HepG2 (cell line): ENCODE measurements around the gene CDC42SE1. TPM values are rescaled to one million over a fixed set of nuclear protein-coding genes. Genes with fewer than 3 reads are reported as not detected.

ENCODE experiments used
- ATAC-seq: fragments of 200-7000 bp; cut with Tn5 transposase; 3 replicates; pipeline ENCODE4 v1.9.1; 2020; ENCODE audit warnings: mild to moderate bottlenecking, moderate library complexity
- BruUV-seq: library from RNA; stranded (reverse); fragments of 400-500 nt; replicated peaks from 2 replicates; lab custom pipeline; 2021; lab: Mats Ljungman, UMichigan
- CTCF ChIA-PET: fragments of 300-600 bp; formaldehyde crosslinking; extraction: SDS; loops from one replicate; lab custom pipeline; 2021; ENCODE audit warnings: low total read pairs, inconsistent platforms, low intra/inter-chr PET ratio; lab: Yijun Ruan, JAX
- POLR2A ChIA-PET: fragments of 350-600 bp; sonication (Branson Sonifier 250); formaldehyde crosslinking; loops from one replicate; lab custom pipeline; 2020; ENCODE audit warnings: antibody characterized with exemption, inconsistent platforms; lab: Yijun Ruan, JAX
- DNase-seq: peaks from one replicate; pipeline ENCODE4 v3.0.0-alpha.2; 2015; ENCODE audit warnings: low spot score
- FAIRE-seq: peaks from 3 replicates; lab custom pipeline; 2011; peaks lifted over from hg19 to GRCh38; lab: Jason Lieb, UNC
- H2AFZ ChIP-seq: one replicate; pipeline ENCODE4 v1.6.1; 2011; ENCODE audit warnings: low read length, inconsistent platforms
- H3K27ac ChIP-seq: fragments of 300-600 bp; 3 replicates; pipeline ENCODE4 v1.8.0; 2011; ENCODE audit warnings: mixed run types, mild to moderate bottlenecking, mixed read lengths, low read length, inconsistent platforms; ENCODE audit not compliant: insufficient read depth; ENCODE audit errors: extremely low read length
- H3K27me3 ChIP-seq, 2 experiments: fragments of 200-600 bp in 1 of 2; 2 replicates in 1 of 2; 3 replicates in 1 of 2; pipeline versions ENCODE4 v1.6.0 to v1.8.0; 2011; ENCODE audit warnings: low read length in 2 of 2, mild to moderate bottlenecking in 2 of 2, moderate library complexity in 2 of 2, inconsistent platforms in 1 of 2; ENCODE audit not compliant: insufficient read depth in 2 of 2, control insufficient read depth in 1 of 2
- H3K36me3 ChIP-seq, 2 experiments: fragments of 200-600 bp in 1 of 2; replicated peaks in 1 of 2; 2 replicates in 1 of 2; 3 replicates in 1 of 2; pipeline versions ENCODE4 v1.5.1 to v1.8.0; 2011; ENCODE audit warnings: low read length in 2 of 2, inconsistent platforms in 1 of 2; ENCODE audit not compliant: insufficient read depth in 2 of 2, control insufficient read depth in 1 of 2
- H3K4me1 ChIP-seq: 2 replicates; pipeline ENCODE4 v1.5.1; 2012; ENCODE audit warnings: low read length, inconsistent platforms; ENCODE audit not compliant: insufficient read depth
- H3K4me2 ChIP-seq: 2 replicates; pipeline ENCODE4 v1.6.0; 2011; ENCODE audit warnings: low read depth, low read length, inconsistent platforms
- H3K4me3 ChIP-seq, 3 experiments: fragments of 200-600 bp in 1 of 3; sonication (generic), shearing (Covaris generic) in 1 of 3; replicated peaks in 1 of 3; 2 replicates each; pipeline ENCODE4 v1.5.1; 2011 to 2016; ENCODE audit warnings: low read length in 3 of 3, inconsistent platforms in 2 of 3, low read depth in 2 of 3, mild to moderate bottlenecking in 2 of 3, control low read depth in 1 of 3, mixed read lengths in 1 of 3; ENCODE audit not compliant: insufficient read depth in 1 of 3
- H3K79me2 ChIP-seq: one replicate; pipeline ENCODE4 v1.6.1; 2011; ENCODE audit warnings: low read length, inconsistent platforms; ENCODE audit not compliant: insufficient read depth
- H3K9ac ChIP-seq: 2 replicates; pipeline ENCODE4 v1.6.0; 2011; ENCODE audit warnings: mild to moderate bottlenecking, low read depth, low read length, inconsistent platforms; ENCODE audit not compliant: insufficient read depth
- H3K9me3 ChIP-seq: 2 replicates; pipeline ENCODE4 v1.5.1; 2012; ENCODE audit warnings: mild to moderate bottlenecking, low read length
- H4K20me1 ChIP-seq: 2 replicates; pipeline ENCODE4 v1.6.0; 2011; ENCODE audit warnings: inconsistent platforms, mild to moderate bottlenecking, low read length, moderate library complexity; ENCODE audit not compliant: insufficient read depth
- ADNP ChIP-seq: sonication (generic); formaldehyde crosslinking; IDR thresholded peaks from 2 replicates; pipeline ENCODE4 v1.4.0; 2020; ENCODE audit warnings: missing genetic modification reagents
- CREM ChIP-seq, 2 experiments: sonication (generic) in 1 of 2; formaldehyde crosslinking in 1 of 2; IDR thresholded peaks; 2 replicates each; pipeline versions ENCODE4 v1.4.0 to v1.6.1; 2016 to 2020; ENCODE audit warnings: antibody characterized with exemption in 1 of 2, mild to moderate bottlenecking in 1 of 2, missing genetic modification reagents in 1 of 2
- HNF4A ChIP-seq: sonication (generic); formaldehyde crosslinking; IDR thresholded peaks from 2 replicates; pipeline ENCODE4 v1.4.0; 2020; ENCODE audit warnings: missing genetic modification reagents
- POLR2AphosphoS2 ChIP-seq: IDR thresholded peaks from 2 replicates; pipeline ENCODE4 v1.6.1; 2011; ENCODE audit warnings: low read depth, low read length, improper control_type of control experiment
- ZNF768 ChIP-seq: sonication (generic); formaldehyde crosslinking; IDR thresholded peaks from 2 replicates; pipeline ENCODE4 v1.4.0; 2020; ENCODE audit warnings: missing genetic modification reagents
- ZNF788 ChIP-seq: sonication (generic); formaldehyde crosslinking; IDR thresholded peaks from 2 replicates; pipeline ENCODE4 v1.5.0; 2020; ENCODE audit warnings: mild to moderate bottlenecking, missing genetic modification reagents, borderline replicate concordance
- ZSCAN31 ChIP-seq: sonication (generic); formaldehyde crosslinking; IDR thresholded peaks from 2 replicates; pipeline ENCODE4 v1.5.0; 2020; ENCODE audit warnings: low read depth, mild to moderate bottlenecking, missing genetic modification reagents
- in situ Hi-C: cut with HindIII; loops from 2 replicates; pipeline ENCODE4 v1.10.0; 2017; ENCODE audit warnings: low pct_unique_long_range_greater_than_20kb; ENCODE audit not compliant: extremely low pct_ligation_motif_present
- intact Hi-C: fragments of 100-400 bp; cut with micrococcal nuclease; formaldehyde crosslinking; loops from one replicate; pipeline ENCODE4 v1.10.0; 2022; ENCODE audit not compliant: unreplicated experiment
- polyA plus RNA-seq, 8 experiments: library from polyadenylated mRNA; depleted of rRNA in 3 of 8; stranded (reverse) in 7 of 8; unstranded in 1 of 8; fragments of >200 nt; fragmentation: Illumina TruSeq in 4 of 8; extraction: Trizol in 4 of 8; gene quantifications; 2 replicates each; pipeline versions ENCODE4 v1.2.1 to v1.2.3, GENCODE V29; 2011 to 2016; ENCODE audit warnings: low read depth in 4 of 8, missing spikeins in 1 of 8, mixed read lengths in 1 of 8; ENCODE audit not compliant: insufficient read depth in 1 of 8
- total RNA-seq, 5 experiments: library from RNA; depleted of rRNA; stranded (reverse); fragments of >200 nt; fragmentation: Illumina TruSeq; extraction: Trizol; gene quantifications; 2 replicates each; pipeline ENCODE4 v1.2.3, GENCODE V29; 2016; ENCODE audit warnings: low read depth in 1 of 5
- TF ChIP-seq, protein P1 (sequence below): sonication (generic); formaldehyde crosslinking; IDR thresholded peaks from 2 replicates; pipeline ENCODE4 v1.9.0; 2021; ENCODE audit warnings: missing genetic modification reagents, mild to moderate bottlenecking, borderline replicate concordance
- TF ChIP-seq, protein P2 (sequence below): sonication (generic); formaldehyde crosslinking; conservative IDR thresholded peaks from 2 replicates; pipeline ENCODE4 v1.4.0; 2020; ENCODE audit warnings: missing genetic modification reagents
- TF ChIP-seq, protein P3 (sequence below), 2 experiments: IDR thresholded peaks; 2 replicates each; pipeline ENCODE4 v1.6.1; 2011 to 2012; ENCODE audit warnings: low read length in 2 of 2, borderline replicate concordance in 1 of 2, low read depth in 1 of 2, mild to moderate bottlenecking in 1 of 2, moderate library complexity in 1 of 2
- TF ChIP-seq, protein P4 (sequence below): IDR thresholded peaks from 2 replicates; pipeline ENCODE4 v1.6.1; 2012; ENCODE audit warnings: low read depth, low read length, improper control_type of control experiment
- TF ChIP-seq, protein P5 (sequence below): sonication (generic); formaldehyde crosslinking; IDR thresholded peaks from 2 replicates; pipeline ENCODE4 v1.5.0; 2020; ENCODE audit warnings: missing genetic modification reagents

The CDC42SE1 gene
- total and polyA plus RNA-seq, 2 of the 13 experiments (the other 11 are each of a cell fraction or from before 2014, with no cell fraction given) = 17.6 to 17.9 TPM

DNA sequence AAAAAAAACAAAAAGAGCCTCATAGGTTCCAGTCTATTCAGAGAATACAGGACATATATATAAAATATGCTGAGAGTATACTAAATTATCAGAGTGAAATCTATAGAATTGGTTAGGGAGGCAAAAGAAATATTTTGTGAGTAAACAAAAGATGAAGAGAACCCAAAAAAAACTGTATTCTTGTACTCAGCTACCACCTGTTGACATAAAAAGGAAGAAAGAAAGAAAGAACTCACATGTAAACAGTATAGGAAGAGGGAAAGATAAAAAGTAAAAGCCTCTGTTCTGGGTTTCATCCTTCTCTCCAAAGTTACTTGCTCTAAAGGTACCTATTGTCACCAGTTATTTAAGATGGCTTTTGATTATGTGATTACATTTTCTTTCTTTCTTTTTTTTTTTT is 33.0 kb downstream of the CDC42SE1 start:
- intact Hi-C loops = no loop called here

More for the DNA sequence above, 33.0 kb downstream of the CDC42SE1 start:
- no peak overlapping the region for H3K4me2 ChIP-seq
- POLR2A ChIA-PET = no interaction called here
- FAIRE-seq = no peak
- no peak overlapping the region for H3K9ac ChIP-seq
- H3K27me3 ChIP-seq = no peaks in the 10 kb centered on the region
- H3K4me3 ChIP-seq = no peak overlapping the region
- TF ChIP-seq, protein P1, sequence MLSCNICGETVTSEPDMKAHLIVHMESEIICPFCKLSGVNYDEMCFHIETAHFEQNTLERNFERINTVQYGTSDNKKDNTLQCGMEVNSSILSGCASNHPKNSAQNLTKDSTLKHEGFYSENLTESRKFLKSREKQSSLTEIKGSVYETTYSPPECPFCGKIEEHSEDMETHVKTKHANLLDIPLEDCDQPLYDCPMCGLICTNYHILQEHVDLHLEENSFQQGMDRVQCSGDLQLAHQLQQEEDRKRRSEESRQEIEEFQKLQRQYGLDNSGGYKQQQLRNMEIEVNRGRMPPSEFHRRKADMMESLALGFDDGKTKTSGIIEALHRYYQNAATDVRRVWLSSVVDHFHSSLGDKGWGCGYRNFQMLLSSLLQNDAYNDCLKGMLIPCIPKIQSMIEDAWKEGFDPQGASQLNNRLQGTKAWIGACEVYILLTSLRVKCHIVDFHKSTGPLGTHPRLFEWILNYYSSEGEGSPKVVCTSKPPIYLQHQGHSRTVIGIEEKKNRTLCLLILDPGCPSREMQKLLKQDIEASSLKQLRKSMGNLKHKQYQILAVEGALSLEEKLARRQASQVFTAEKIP (CRISPR knock-in tag) = no peak
- no peak for TF ChIP-seq ZSCAN31 (CRISPR knock-in tag)
- TF ChIP-seq, protein P2, sequence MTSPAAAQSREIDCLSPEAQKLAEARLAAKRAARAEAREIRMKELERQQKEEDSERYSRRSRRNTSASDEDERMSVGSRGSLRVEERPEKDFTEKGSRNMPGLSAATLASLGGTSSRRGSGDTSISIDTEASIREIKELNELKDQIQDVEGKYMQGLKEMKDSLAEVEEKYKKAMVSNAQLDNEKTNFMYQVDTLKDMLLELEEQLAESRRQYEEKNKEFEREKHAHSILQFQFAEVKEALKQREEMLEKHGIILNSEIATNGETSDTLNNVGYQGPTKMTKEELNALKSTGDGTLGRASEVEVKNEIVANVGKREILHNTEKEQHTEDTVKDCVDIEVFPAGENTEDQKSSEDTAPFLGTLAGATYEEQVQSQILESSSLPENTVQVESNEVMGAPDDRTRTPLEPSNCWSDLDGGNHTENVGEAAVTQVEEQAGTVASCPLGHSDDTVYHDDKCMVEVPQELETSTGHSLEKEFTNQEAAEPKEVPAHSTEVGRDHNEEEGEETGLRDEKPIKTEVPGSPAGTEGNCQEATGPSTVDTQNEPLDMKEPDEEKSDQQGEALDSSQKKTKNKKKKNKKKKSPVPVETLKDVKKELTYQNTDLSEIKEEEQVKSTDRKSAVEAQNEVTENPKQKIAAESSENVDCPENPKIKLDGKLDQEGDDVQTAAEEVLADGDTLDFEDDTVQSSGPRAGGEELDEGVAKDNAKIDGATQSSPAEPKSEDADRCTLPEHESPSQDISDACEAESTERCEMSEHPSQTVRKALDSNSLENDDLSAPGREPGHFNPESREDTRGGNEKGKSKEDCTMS (CRISPR knock-in tag) = no peak
- no peak for TF ChIP-seq POLR2AphosphoS2
- TF ChIP-seq, protein P3, sequence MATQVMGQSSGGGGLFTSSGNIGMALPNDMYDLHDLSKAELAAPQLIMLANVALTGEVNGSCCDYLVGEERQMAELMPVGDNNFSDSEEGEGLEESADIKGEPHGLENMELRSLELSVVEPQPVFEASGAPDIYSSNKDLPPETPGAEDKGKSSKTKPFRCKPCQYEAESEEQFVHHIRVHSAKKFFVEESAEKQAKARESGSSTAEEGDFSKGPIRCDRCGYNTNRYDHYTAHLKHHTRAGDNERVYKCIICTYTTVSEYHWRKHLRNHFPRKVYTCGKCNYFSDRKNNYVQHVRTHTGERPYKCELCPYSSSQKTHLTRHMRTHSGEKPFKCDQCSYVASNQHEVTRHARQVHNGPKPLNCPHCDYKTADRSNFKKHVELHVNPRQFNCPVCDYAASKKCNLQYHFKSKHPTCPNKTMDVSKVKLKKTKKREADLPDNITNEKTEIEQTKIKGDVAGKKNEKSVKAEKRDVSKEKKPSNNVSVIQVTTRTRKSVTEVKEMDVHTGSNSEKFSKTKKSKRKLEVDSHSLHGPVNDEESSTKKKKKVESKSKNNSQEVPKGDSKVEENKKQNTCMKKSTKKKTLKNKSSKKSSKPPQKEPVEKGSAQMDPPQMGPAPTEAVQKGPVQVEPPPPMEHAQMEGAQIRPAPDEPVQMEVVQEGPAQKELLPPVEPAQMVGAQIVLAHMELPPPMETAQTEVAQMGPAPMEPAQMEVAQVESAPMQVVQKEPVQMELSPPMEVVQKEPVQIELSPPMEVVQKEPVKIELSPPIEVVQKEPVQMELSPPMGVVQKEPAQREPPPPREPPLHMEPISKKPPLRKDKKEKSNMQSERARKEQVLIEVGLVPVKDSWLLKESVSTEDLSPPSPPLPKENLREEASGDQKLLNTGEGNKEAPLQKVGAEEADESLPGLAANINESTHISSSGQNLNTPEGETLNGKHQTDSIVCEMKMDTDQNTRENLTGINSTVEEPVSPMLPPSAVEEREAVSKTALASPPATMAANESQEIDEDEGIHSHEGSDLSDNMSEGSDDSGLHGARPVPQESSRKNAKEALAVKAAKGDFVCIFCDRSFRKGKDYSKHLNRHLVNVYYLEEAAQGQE (IDR thresholded peaks at IDR 0.05; ENCODE audit: borderline replicate concordance in 1 of 2, low read depth in 1 of 2, low read length in 2 of 2) = no peak
- TF ChIP-seq, protein P4, sequence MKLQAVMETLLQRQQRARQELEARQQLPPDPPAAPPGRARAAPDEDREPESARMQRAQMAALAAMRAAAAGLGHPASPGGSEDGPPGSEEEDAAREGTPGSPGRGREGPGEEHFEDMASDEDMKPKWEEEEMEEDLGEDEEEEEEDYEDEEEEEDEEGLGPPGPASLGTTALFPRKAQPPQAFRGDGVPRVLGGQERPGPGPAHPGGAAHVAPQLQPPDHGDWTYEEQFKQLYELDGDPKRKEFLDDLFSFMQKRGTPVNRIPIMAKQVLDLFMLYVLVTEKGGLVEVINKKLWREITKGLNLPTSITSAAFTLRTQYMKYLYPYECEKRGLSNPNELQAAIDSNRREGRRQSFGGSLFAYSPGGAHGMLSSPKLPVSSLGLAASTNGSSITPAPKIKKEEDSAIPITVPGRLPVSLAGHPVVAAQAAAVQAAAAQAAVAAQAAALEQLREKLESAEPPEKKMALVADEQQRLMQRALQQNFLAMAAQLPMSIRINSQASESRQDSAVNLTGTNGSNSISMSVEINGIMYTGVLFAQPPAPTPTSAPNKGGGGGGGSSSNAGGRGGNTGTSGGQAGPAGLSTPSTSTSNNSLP = no peak
- TF ChIP-seq, protein P5, sequence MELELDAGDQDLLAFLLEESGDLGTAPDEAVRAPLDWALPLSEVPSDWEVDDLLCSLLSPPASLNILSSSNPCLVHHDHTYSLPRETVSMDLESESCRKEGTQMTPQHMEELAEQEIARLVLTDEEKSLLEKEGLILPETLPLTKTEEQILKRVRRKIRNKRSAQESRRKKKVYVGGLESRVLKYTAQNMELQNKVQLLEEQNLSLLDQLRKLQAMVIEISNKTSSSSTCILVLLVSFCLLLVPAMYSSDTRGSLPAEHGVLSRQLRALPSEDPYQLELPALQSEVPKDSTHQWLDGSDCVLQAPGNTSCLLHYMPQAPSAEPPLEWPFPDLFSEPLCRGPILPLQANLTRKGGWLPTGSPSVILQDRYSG (CRISPR knock-in tag) = no peak
- no peak for TF ChIP-seq ZNF768
- no peak for TF ChIP-seq HNF4A (CRISPR knock-in tag)
- no peak for TF ChIP-seq ZNF788
- no peak for TF ChIP-seq ADNP (CRISPR knock-in tag)
- TF ChIP-seq CREM (IDR thresholded peaks at IDR 0.05) = no peak
- TF ChIP-seq CREM (CRISPR knock-in tag; IDR thresholded peaks at IDR 0.05) = no peak
- TF ChIP-seq, all 625 proteins: peak for 0
- CTCF ChIA-PET = no interaction called here
- Histone ChIP-seq H4K20me1 (no peaks in the 10 kb centered on the region), H3K9me3 (no peaks in the 10 kb centered on the region), H3K4me1 (no peaks in the 10 kb centered on the region), H2AFZ (no peak overlapping the region), H3K36me3 (peaks cover 10 to 52% of the 10 kb centered on the region in 2 experiments), H3K79me2 (no peaks in the 10 kb centered on the region), H3K27ac (no peak overlapping the region)
- ATAC-seq = no peak
- in situ Hi-C loops = no loop called here
- DNase-seq = no peak
- BruUV-seq = no TSS peak
